ENCODE data around the gene BRF1.

BRF1 gene, protein sequence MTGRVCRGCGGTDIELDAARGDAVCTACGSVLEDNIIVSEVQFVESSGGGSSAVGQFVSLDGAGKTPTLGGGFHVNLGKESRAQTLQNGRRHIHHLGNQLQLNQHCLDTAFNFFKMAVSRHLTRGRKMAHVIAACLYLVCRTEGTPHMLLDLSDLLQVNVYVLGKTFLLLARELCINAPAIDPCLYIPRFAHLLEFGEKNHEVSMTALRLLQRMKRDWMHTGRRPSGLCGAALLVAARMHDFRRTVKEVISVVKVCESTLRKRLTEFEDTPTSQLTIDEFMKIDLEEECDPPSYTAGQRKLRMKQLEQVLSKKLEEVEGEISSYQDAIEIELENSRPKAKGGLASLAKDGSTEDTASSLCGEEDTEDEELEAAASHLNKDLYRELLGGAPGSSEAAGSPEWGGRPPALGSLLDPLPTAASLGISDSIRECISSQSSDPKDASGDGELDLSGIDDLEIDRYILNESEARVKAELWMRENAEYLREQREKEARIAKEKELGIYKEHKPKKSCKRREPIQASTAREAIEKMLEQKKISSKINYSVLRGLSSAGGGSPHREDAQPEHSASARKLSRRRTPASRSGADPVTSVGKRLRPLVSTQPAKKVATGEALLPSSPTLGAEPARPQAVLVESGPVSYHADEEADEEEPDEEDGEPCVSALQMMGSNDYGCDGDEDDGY

DNA sequence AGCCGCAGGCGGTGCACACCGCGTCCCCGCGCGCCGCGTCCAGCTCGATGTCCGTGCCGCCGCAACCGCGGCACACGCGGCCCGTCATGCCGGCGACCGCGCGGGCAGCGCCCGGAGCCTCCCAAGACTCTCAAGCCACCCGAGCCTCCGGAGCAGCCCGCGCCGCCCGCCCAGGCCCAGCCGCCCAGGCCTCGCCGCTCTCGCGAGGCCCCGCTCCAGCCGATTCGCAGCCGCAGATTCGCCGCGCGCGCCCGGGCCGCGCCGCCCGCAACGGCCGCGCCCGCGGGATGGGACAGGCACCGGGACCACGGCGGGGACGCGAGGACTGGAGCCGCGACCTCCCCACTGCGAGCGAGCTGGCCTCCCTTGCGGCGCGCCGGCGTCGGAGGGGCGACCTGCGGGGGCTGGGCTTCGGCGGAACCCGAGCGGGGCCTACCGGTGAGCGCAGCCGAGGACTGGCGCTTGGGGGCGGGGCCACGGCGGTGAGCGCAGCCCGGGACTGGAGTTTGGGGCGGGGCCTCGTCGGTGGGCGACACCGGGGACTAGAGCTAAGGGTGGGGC, at the start of gene BRF1:
Gene BRF1 (minus strand): TSS at position 460 of the 561 bp plus-strand sequence. CDS start 372 bp downstream, at position 88.
- peak; percentile 97 for DNase-seq (ENCODE audit: low spot score)
- TF ChIP-seq, protein P1, sequence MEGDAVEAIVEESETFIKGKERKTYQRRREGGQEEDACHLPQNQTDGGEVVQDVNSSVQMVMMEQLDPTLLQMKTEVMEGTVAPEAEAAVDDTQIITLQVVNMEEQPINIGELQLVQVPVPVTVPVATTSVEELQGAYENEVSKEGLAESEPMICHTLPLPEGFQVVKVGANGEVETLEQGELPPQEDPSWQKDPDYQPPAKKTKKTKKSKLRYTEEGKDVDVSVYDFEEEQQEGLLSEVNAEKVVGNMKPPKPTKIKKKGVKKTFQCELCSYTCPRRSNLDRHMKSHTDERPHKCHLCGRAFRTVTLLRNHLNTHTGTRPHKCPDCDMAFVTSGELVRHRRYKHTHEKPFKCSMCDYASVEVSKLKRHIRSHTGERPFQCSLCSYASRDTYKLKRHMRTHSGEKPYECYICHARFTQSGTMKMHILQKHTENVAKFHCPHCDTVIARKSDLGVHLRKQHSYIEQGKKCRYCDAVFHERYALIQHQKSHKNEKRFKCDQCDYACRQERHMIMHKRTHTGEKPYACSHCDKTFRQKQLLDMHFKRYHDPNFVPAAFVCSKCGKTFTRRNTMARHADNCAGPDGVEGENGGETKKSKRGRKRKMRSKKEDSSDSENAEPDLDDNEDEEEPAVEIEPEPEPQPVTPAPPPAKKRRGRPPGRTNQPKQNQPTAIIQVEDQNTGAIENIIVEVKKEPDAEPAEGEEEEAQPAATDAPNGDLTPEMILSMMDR (IDR thresholded peaks at IDR 0.05; ENCODE audit: extremely low read depth, insufficient read depth, missing control alignments): no peak
- in situ Hi-C loops (cut with MboI; ENCODE audit: low pct_unique_long_range_greater_than_20kb, low sequenced_read_pairs, unreplicated experiment): no loop called here

DNA sequence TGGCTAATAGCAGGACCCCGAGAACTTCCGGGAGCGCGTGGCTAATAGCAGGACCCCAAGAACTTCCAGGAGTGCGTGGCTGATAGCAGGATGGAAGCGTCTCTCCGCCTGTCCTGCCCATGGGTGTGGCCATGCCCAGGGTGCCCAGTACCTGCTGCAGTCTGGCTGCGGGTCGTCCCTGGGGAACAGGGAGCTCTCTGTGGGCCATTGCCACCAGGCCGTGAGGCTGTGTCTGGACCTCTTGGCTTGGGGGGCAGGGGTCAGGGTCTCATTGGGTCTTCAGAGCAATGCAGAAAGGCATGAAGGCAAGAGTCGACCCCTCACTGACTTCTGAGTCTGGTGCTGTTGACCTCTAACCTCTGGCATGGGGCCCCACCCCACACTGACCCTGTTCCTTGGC, 49.2 kb upstream of the BRF1 start:
- TF ChIP-seq, protein P1 (IDR thresholded peaks at IDR 0.05; ENCODE audit: extremely low read depth, insufficient read depth, missing control alignments): no peak
- DNase-seq (ENCODE audit: low spot score): no peak
- in situ Hi-C loops (cut with MboI; ENCODE audit: low pct_unique_long_range_greater_than_20kb, low sequenced_read_pairs, unreplicated experiment): no loop called here

DNA sequence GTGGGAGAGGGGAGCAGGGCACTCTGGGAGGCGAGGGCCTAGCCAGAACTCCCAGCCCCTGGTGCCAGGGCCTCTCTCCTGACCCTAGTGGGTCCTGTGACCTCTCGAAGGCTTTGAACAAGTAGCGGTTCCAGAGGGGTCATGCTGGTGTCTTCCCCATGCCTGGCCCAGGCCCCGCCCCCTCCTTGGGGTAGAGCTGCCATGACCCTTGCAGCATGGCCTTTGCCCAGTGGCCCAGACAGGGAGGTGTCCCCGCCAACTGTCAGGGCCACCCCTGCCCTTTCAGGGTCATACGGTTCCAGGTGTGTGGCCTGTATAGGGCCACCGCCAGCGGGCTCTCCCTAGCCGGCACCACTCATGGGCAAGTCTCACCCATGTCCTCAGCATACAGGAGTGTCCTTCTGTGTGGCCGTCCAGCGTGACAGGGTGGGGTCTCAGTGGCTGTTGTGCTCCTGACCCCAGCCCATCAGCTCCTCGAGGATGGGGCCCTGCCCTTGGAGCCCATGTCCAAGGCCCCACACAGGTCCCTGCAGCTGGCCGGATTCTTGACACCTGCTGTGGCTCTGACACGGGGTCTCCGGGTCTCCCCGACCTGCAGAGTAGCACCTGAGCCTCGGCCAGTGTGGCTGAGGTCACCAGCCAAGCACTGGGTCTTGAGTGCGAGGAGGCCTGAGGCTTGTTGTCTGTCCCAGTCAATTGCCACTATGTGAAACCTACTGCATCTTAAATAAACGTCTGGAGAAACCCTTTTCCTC, 48.3 kb upstream of the BRF1 start:
- DNase-seq (ENCODE audit: low spot score): no peak
- in situ Hi-C loops (cut with MboI; ENCODE audit: low pct_unique_long_range_greater_than_20kb, low sequenced_read_pairs, unreplicated experiment): no loop called here
- TF ChIP-seq, protein P1 (IDR thresholded peaks at IDR 0.05; ENCODE audit: extremely low read depth, insufficient read depth, missing control alignments): no peak

DNA sequence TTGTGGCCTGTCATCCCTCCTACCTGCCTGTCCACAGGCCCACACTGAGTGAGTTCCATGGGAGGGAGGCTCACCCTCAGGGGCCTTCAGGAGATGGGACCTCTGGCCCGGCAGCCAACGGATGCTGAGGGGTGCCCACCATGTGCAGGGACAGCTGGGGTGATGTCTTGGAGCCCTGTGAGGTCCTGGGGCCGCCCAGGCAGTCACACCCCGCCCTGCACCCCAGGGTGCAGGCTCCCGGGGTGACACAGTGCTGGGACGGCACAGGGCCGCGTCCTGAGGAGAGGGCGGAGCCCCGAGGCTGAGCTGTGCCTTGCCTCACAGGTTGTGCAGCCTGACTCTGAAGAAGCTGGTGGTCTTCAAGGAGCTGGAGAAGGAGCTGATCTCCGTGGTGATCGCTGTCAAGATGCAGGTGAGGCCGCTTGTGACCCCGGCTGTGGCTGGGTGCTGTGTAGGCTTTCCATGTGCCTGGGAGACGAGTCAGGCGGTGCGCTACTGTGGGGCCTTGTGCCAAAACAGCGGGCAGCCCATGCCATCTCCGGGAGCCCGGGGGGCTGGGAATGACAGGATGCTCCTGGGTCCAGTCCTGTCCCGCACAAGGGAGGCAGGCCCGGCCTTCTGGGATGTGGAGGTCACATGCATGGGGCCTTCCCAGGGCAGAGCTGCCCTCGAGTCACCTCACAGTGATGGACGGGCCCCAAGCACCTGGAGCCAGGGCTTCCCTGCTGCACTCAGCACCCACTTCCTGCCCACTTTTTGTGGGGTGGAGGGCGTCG, 47.6 kb upstream of the BRF1 start:
- in situ Hi-C loops (cut with MboI; ENCODE audit: low pct_unique_long_range_greater_than_20kb, low sequenced_read_pairs, unreplicated experiment): no loop called here
- DNase-seq (ENCODE audit: low spot score): no peak
- TF ChIP-seq, protein P1 (IDR thresholded peaks at IDR 0.05; ENCODE audit: extremely low read depth, insufficient read depth, missing control alignments): no peak

DNA sequence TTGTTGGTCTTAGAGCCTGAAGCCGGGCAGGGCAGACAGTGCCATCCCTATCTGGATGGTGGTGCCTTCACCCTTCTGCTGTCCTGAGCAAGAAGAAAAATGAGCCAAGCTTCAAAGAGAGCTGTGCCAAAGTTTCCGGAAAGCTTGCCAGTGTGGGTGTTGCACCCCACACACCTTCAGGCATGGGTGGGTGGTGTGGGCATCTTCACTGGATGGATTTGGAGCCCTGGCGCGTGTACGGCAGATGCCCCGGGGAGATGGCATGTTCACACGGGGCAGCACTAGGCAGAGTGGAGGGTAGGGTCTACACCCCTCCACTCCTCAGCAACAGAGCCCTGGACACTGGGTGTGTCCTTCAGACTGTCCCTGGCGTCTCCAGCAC, 46.8 kb upstream of the BRF1 start:
- TF ChIP-seq, protein P1 (IDR thresholded peaks at IDR 0.05; ENCODE audit: extremely low read depth, insufficient read depth, missing control alignments): no peak
- in situ Hi-C loops (cut with MboI; ENCODE audit: low pct_unique_long_range_greater_than_20kb, low sequenced_read_pairs, unreplicated experiment): no loop called here
- no peak for DNase-seq (ENCODE audit: low spot score)

Measured in GM13977 (cell line).